Measurements from ENCODE around the gene GABARAPL1.

GRCh38 chr12:10241727-10242126 lies 29.1 kb downstream of the GABARAPL1 start:
- TF ChIP-seq CTCF (IDR thresholded peaks at IDR 0.05) = no peak
- TF ChIP-seq EP300 (IDR thresholded peaks at IDR 0.05) = no peak
- no peak for TF ChIP-seq POLR2AphosphoS5 (IDR thresholded peaks at IDR 0.05)
- no peak for TF ChIP-seq POLR2A (IDR thresholded peaks at IDR 0.05)
